Suppressor macrophage treated with lipopolysaccharide for 4 hours (primary cell): ENCODE measurements around the gene PAX7.
"Not testable (repeated sequence)": the region's sequence is repeated elsewhere in the genome, so short reads cannot be mapped to it uniquely, and the experiment has no call there.

Experiments used
- DNase-seq: peaks from one replicate; pipeline ENCODE4 v3.0.0-alpha.2; 2020

The PAX7 gene

GRCh38 chr1:18666317-18666920 lies 35.8 kb downstream of the PAX7 start:
- no peak for DNase-seq

DNA sequence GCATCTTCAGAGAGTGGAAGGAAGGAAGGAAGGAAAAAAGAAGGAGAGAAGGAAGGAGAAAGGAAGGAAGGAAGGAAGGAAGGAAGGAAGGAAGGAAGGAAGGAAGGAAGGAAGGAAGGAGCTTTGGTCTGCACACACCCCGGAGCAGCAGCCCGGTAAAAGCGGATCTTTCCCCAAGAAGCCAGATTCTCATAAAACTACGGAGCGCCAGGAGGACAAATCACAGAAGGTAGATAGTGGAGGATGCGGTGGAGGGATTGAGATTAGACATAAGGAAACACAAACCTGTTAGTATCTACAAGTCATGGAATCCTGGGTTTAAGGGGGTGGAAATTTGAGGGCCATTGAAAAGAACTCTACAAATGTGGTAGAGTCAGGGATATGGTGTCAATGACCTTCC lies 36.7 kb downstream of the PAX7 start:
- DNase-seq, result no peak

- DNase-seq, result no peak
These were observed 37.4 kb downstream of the PAX7 start for GRCh38 chr1:18668046-18668445.

DNA sequence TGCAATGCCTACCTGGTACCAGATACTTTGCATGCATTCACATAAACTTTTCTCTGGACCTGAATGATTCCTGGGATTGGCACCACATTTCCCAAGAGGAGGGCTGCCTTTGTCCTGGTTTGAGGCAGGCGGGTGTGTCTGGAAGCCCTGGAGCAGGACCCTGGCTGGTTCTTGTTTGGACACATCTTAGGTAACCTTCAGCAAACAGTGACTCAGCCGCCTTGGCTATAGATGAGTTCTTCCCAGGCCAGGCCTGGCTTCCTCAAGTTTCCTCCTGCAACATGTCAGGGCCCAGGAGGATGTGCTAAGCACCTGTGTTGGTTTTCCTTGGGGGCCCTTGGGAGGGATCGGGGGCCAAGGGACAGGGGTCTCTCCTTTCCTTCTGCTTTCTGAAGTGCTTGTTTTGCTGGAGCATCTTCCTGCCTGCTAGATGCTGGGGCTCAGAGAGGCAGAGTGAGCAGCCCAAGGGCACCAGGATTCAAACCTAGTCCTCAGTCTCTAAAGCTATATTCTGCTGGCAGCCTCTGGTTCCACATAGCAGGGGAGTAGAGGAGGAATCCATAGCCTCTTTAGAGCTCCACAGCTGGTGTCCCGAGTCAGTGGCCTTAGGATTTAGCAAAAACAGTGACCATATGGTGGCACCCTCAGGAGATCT lies 38.2 kb downstream of the PAX7 start:
- no peak for DNase-seq

DNA sequence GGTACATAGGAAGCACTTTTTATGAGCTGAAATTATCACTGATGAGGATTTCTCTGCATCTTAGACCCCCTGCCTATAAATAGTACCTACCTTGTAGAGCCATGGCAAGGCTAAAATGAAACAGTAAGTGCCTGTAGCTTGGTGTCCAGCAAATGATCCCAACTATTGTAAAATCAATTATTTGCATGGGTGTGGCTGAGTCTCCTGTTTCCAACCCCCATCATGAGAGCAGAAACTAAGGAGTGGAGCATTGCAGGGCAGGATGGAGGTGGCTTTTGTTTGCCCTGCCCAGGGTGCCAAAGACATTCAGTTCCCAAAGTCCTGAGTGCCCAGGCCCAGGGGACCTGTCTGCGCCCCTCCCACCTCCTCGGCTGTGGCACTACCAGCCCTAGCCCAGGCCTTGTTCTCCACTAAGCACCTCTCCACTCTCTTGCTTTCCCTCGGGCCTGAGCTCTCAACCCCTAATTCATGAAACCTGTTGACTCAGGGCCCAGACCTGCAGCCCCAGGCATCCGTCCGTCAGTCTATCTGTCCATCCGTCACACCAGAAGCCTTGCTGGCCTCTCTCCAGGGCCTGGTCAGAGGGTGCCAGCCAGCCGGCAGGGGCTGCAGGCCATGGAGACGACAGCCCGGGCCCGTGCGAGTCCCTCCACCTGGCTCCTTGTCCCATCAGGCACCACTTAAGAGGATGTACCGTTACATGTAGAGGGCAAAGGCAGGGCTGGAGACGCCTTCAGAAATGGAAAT lies 39.6 kb downstream of the PAX7 start:
- DNase-seq, result no peak

DNA sequence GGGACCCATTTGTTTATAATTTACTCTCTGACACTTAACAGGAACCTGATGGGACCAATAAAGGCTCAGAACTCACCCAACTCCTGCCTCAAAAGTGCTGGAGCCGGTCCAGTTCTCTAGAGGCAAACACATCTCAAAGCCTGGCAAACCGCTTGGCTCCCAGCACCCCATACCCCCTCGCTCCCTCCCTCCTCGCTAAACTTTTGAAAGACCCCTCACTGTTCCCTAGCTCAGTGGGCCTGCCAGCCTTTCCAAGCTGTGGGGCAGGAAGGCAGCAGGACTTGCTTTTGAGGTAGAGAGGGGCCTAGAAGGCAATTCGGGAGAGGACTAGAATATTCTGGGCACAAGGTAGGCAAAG lies 40.2 kb downstream of the PAX7 start:
- DNase-seq, result no peak

DNA sequence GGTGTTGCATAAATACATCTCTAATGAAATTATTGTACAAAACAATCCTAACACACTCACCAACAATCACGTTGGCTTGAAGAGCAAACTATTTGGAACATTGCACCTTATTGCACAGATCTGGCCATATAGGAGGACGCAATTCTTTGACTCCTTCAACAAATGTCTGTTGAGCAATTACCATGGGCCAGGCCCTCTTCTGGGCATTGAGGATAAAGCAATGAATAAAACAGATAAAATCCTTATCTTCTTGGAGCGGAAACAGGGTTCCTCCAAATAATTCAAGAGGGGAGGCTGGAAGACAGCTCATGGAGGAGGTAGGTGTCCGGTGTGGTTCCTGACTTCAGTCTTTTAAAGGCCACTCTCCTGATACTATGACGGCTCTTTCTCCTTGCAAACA lies 43.3 kb downstream of the PAX7 start:
- no peak for DNase-seq

- no peak for DNase-seq
These were observed 45.7 kb downstream of the PAX7 start for GRCh38 chr1:18676332-18676781.

DNA sequence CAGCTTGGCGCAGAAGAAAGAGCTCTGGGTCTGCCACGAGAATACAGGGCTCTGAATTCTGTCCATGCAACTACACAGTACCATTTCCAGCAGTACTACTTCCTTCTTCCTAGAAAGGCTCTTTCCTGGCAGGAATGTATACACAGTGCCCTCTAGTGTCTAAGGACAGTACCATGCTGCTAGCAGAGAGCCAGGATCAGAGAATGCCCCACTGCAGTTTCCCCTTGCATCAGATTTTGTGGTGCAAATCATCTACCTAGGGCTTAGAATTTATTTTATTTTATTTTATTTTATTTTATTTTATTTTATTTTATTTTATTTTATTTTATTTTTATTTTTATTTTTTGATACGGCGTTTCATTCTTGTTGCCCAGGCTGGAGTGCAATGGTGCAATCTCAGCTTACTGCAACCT lies 50.8 kb downstream of the PAX7 start:
- peak; percentile 73 for DNase-seq

- no peak for DNase-seq
These were observed 51.7 kb downstream of the PAX7 start for GRCh38 chr1:18682375-18682774.

- DNase-seq, result no peak
These were observed 53.7 kb downstream of the PAX7 start for GRCh38 chr1:18684303-18684702.

DNA sequence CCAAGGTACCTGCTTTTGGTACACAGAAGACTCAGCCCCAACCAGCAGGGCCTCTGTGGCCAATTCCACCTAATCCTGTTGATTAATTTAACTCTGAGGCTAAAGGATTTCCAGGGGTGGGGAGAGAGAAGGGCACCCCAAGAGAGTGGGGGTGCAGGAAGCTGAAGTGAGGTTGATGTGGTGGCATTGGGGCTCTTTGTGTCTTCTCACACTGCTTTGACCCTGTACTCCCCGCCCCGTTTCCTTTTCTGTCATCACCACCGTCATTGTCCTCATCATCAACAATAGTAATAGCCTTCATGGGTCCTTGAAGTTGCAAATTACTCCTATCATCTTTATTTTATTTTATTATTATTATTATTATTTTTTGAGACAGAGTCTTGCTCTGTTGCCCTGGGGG lies 55.9 kb downstream of the PAX7 start:
- no peak for DNase-seq

DNA sequence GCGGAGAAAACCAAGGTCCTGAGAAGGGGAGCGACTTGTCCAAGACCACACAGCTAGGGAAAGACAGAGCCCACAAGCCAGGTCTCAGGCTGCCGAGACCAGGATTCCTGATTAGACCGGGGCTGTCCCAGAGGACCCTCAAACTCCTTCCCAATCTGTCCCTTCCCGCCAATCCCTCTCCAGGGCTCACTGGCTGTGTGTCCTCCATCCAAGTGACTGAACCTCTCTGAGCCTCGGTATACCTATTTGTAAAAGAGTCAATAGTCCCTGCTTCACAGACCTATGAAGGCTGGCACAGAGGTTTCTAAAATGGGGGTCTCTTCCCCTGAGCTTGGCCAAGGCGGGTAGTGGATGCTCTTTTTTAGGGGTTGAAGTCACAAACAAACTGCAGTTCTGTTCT lies 56.6 kb downstream of the PAX7 start:
- DNase-seq, result no peak

DNA sequence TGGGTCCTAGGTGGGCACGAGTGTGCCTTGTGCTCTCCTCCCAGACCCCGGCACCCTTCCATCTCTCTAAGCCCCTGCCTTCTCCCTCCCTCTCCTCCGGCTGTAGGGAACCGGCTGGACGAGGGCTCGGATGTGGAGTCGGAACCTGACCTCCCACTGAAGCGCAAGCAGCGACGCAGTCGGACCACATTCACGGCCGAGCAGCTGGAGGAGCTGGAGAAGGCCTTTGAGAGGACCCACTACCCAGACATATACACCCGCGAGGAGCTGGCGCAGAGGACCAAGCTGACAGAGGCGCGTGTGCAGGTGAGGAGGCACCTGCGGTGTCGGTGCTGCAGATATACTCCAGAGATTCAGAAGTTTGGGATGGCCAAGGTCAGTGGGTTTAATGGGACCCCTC lies 61.0 kb downstream of the PAX7 start:
- DNase-seq, result no peak

DNA sequence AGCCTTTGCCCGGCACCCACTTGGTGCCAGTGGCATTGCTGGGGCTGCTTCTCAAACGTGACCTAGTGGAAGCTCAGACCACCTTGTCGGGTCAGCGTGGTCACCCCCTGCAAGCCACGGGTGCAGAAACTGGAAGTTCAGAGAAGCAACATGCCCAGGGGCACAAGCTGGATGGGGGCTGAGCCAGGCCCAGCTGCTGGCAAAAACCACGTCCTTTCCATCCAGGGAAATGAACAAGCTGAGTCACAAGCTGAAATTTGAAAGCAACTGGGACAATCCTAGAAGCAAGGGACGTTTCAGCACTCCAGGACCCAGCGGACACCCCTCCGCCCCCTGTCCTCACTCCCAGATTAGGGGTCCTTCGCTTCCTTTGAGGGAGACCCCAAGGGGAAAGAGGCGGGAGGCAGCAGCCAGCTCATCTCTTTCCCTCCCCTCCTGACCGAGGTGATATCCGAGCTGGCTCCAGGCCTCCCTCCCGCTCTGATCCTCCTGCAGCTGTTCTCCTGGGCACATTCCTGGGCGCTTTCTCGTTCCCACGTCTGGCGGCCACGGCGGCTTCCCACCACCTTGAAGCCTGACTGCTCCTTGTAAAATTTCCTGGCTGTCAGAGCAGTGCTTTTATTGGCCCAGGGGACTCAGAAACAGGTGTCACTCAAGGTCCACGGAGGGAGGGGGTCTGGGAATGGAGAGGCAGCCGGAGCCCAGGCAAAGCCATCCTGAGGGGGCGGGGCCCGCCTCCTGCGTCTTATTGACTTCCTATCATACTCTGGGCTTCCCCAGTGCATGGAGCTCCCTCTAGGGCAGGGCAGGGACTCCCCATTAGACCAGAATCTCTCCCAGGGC lies 62.8 kb downstream of the PAX7 start:
- DNase-seq, result no peak

- not testable (repeated sequence) for DNase-seq
These were observed 63.6 kb downstream of the PAX7 start for GRCh38 chr1:18694289-18694688.

DNA sequence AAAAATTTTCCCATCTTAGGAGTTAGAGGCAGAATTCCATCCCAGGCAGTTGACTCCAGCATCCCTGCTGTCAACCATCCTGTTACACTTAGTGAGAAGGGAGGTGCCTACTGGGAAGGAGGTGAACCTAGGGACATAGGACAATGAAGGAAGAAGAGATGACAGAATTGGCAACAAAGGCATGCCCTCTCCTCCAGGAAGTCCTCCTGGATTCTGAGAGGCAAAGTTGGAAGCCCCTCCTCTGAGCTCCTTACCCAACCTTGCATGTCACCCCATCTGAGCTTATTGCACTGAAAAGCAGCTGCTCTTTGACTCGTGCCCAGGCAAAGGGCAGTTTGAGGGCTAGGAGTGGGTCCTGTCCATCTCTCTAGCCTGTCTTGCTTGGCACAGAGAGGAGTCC lies 66.9 kb downstream of the PAX7 start:
- no peak for DNase-seq

GRCh38 chr1:18700530-18700929 lies 69.9 kb downstream of the PAX7 start:
- DNase-seq, result no peak

DNA sequence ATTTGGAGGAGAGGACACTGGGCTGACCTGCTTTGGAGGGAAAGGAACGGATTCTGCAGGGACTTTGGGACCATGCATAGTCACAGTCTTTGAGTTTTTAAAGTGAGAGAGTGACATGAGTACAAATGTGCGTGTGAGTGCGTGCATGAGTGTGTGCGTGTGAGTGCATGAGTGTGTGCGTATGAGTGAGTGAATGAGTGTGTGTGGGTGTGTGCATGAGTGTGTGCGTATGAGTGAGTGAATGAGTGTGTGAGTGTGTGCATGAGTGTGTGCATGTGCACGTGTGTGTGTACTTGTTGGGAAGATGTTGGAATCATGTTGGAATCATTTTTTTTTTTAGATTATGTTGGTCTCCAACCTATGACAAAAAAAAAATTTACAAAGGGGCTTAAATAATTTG lies 70.5 kb downstream of the PAX7 start:
- DNase-seq, result no peak

- no peak for DNase-seq
These were observed 72.5 kb downstream of the PAX7 start for GRCh38 chr1:18703041-18703621.

- no peak for DNase-seq
These were observed 75.2 kb downstream of the PAX7 start for GRCh38 chr1:18705811-18706210.

DNA sequence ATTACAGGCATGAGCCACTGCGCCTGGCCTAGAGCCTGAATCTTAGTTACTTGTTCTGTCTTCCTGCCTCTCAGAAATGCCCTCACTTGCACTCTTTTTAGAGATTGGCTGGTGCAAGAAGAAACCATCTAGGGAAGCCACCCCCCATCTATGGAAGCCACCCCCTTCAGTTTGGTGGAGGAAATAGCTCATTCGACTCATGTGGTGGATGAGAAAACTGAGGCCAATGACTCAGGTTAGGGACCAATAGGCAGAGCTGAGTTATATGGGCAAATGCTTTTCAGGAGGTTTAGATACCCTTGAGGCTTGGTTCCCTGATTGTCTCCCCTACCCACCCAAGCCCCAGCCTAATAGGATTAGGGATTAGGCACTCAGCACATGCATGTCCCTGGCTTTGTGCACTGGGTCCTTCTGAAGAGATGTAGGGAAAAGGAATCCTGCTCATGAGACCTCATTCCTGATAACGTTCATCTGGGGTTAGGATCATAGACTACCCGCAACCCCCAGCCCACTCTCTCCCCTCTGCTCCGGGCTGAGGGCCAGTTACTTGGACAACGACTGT lies 77.1 kb downstream of the PAX7 start:
- DNase-seq, result no peak

DNA sequence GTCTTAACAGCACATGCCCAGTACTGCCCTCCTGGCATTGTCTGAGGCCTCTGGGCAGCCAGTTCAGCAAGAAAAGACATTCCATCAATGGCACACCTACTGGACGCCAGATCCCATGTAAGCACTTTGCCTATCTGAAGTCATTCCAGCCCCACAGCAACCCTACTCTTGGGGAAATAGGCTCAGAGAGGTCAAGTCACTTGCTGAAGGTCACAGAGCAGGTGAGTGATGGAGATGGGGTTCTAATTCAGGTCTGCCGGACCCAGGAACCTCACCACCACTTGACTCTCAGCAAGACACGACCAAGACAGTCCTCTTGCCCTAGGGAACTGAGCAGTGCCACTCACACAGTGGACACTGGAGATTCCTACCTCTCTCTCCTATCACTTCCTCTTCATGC lies 79.4 kb downstream of the PAX7 start:
- no peak for DNase-seq
